GM04503 (cell line): Measurements from ENCODE around the gene GSTM4.

Experiments used
- DNase-seq: peaks from one replicate; pipeline ENCODE4 v3.0.0-alpha.2; 2012; ENCODE audit warnings: low read depth

Gene GSTM4

DNA sequence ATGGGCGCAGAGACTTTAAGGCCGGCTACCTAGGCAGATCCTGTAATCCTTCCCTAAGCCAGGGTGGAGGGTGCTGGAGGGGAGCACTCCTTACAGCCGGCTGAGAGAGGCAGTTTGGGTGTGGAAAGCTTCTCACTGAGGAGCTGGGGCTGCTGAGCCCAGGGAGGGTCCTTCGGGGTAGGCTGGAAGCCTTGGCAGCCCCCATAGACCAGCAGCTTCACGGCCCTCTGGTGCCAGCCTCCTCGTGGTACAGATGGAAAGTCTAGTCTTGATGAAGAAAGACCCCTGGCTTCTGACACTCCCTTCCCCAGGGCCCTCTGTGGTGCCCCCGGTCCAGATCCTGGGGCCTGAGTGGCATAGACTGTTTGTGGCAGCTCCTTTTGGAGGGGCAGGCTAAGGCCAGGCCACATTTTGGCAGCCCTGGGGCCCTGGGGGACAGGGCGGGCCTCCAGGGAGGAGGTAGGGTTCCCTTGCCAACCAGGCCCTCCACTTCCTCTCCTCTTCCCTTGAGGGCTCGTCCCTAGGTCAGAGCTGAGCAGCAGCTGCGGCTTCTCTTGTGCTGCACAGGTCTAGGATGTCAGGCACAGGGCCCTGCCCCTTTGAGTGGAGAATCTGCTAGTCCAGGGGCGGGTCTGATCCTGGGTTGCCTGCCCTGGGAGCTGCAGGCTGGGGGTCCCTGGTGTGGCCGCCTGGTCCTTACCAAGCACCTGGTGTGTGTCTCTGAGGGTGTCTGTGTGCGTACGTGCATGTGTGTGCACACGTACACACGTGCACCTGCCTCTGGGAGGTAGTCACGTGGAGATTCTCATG, 31.5 kb upstream of the GSTM4 start:
- DNase-seq: no peak

DNA sequence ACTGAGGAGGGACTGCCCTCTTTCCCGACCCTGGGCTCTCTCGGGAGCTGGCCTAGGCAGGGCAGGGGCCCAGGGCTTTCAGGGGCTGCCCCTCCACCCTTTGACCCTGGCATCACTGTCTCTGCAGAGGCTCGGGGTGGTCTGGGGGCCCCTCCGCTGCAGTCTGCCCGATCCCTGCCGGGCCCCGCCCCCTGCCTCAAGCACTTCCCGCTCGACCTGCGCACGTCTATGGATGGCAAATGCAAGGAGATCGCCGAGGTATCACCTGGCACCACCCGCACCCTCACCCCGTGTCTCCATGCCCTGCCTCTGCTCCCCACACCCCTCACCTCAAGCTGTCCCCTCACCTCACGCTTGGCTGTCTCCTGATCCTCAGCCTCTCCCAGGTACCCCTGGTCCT, 30.7 kb upstream of the GSTM4 start:
- DNase-seq: no peak

DNA sequence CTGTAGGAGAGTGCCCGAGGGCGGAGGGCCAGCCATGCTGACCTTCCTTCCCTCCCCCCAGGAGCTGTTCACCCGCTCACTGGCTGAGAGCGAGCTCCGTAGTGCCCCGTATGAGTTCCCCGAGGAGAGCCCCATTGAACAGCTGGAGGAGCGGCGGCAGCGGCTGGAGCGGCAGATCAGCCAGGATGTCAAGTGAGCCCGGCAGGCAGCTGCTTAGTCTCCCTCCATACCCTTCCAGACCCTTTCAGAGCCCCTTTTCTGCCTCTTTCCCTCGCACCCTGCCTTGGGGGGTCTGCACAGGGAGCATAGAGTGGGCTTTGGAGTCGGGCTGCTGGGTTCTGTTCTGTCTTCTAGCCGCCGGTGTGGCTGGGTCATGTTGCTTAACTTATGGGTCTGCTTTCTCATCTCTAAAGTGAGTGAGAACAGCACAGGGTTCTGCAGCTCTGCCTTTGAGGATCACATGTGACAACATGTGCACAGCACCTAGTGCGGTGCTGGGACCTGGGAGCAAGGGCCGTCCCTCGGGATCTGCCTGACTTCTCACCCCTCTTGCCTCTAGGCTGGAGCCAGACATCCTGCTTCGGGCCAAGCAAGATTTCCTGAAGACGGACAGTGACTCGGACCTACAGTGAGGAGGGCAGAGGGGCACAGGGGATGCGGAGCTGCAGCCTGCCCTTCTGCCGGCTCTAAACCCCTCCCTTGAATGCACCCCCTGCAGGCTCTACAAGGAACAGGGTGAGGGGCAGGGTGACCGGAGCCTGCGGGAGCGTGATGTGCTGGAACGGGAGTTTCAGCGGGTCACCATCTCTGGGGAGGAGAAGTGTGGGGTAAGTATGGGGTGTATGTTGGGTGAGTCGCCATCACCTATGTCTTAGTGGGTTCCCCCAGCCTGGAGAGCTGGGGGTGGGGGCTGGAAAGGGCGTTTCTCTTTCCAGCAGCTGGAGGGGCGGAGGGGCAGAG, 30.0 kb upstream of the GSTM4 start:
- no peak for DNase-seq

DNA sequence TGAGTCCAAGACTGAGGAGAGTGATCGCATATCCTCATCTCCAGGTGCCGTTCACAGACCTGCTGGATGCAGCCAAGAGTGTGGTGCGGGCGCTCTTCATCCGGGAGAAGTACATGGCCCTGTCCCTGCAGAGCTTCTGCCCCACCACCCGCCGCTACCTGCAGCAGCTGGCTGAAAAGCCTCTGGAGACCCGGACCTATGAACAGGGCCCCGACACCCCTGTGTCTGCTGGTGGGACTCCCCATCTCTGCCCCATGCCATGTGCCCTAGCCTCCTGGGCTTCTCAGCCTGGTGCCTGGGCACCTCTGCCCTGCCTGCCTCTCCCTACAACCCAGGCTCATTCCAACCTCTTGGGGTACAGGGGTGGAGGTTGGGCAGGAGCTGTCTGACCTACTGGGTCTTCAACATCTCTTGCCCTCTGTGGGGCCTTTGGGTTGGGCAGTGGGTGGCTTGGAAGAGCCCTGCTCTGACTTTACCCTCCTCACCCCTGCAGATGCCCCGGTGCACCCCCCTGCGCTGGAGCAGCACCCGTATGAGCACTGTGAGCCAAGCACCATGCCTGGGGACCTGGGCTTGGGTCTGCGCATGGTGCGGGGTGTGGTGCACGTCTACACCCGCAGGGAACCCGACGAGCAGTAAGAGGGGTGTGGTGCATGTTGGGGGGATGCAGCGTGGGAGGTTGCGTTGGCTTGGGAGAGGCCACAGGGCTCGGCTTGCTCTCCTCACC, 29.1 kb upstream of the GSTM4 start:
- no peak for DNase-seq

DNA sequence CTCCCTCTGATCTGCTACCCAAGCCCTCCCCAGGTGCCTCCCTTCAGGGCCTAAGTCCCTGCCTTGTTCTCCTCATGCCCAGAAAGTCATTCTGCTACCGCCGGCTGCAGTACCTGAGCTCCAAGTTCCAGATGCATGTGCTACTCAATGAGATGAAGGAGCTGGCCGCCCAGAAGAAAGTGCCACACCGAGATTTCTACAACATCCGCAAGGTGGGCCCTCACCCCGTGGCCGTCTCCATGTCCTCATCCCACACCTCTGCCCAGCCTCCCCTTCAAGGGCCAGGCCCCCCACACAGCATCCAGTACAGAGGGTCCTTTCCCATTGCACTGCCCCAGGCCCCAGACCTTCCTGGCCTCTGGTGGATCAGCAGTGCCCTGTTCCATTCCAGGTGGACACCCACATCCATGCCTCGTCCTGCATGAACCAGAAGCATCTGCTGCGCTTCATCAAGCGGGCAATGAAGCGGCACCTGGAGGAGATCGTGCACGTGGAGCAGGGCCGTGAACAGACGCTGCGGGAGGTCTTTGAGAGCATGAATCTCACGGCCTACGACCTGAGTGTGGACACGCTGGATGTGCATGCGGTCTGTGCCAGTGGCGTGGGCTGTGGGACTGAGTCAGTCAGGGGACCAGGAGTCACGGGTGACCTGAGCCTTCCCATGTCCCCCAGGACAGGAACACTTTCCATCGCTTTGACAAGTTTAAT, 28.1 kb upstream of the GSTM4 start:
- no peak for DNase-seq

DNA sequence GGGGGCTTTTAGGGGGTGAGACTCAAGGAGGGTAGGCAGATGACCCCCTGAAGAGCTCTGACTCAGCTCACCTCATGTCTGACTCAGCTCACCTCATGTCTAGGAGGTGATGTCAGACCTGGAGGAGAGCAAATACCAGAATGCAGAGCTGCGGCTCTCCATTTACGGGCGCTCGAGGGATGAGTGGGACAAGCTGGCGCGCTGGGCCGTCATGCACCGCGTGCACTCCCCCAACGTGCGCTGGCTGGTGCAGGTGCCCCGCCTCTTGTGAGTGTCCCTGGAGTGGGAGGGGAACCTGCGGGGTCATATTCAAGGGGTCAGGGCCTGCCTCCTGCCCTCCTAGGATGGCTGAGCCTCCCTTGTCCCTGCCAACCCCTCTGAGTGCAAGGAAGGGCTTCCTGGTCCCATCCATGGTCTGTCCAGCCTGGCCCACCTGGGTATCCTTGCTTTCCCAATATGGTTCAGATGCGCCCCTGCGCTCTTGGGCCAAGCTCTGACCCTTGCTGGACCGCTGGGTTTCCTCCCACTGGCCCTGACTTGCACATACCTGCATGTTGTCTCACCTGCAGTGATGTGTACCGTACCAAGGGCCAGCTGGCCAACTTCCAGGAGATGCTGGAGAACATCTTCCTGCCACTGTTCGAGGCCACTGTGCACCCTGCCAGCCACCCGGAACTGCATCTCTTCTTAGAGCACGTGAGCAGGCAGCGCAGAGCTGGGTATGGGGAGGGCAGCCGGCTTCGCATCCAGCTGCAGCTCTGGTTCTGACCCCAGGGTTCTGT, 27.2 kb upstream of the GSTM4 start:
- no peak for DNase-seq

DNA sequence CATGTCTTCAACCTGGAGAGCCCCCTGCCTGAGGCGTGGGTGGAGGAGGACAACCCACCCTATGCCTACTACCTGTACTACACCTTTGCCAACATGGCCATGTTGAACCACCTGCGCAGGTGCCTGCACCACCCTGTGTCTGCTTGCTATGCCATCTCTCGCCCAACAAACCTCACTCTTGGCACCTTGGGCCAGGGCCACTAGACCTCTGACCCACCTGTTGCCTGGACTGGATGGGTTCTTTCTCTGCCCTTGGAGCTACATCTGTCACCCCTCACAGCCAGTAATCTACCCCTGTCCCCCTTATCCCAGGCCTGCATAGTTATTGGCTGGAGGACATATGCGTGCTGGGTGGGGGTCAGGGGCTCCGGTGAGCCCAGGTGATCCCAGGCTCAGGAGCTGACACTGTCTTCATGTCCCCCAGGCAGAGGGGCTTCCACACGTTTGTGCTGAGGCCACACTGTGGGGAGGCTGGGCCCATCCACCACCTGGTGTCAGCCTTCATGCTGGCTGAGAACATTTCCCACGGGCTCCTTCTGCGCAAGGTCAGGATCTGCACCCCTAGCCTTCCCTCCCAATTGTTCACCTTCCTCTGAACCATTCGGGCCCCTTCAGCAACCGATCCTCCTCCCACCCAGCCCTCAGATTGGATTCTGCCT, 26.4 kb upstream of the GSTM4 start:
- DNase-seq: no peak

DNA sequence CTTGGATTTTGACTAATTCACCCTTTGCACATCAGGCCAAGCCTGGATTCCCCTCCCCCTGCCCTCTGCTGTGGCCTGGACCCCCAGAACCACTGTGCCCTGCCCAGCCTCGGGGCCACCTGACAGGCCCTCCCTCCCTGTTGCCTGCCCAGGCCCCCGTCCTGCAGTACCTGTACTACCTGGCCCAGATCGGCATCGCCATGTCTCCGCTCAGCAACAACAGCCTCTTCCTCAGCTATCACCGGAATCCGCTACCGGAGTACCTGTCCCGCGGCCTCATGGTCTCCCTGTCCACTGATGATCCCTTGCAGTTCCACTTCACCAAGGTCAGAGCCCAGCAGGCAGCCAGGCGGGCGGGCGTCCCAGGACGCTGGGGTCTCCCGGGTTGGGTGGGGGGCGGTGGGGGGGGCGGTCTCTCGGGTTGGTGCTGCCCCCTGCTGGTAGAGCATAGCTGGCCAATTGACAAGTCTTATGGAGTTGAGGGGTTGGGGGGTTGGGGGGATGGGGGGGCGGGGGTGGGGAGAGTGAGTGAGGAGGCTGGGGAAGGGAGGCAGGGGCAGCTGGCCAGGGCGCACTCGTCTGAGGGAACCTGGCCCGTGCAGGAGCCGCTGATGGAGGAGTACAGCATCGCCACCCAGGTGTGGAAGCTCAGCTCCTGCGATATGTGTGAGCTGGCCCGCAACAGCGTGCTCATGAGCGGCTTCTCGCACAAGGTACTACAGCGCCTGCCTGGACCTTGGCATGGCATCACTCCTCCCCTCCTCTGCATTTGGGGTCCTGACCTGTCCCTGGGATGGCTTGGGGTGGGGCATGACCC, 25.6 kb upstream of the GSTM4 start:
- no peak for DNase-seq

DNA sequence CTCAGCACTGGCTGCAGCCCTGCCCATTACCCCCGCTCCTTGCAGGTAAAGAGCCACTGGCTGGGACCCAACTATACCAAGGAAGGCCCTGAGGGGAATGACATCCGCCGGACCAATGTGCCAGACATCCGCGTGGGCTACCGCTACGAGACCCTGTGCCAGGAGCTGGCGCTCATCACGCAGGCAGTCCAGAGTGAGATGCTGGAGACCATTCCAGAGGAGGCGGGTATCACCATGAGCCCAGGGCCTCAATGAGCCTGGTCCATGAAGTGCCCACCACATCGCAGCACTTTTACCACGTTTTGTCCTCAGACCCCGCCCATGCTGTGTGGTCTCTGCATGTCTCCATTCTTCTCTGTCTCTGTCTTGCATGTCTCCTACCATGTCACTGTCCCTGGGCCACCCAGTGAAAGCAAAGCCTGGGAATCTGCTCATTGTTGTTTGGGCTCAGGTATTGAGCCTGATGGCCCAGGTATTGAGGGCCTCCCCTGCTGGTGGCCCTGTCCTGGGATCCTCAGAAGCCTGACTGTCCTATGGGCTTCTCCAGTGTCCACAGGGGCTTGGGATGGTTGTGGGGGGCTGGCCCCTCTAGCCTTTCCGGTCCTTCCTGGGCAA, 24.9 kb upstream of the GSTM4 start:
- no peak for DNase-seq

DNA sequence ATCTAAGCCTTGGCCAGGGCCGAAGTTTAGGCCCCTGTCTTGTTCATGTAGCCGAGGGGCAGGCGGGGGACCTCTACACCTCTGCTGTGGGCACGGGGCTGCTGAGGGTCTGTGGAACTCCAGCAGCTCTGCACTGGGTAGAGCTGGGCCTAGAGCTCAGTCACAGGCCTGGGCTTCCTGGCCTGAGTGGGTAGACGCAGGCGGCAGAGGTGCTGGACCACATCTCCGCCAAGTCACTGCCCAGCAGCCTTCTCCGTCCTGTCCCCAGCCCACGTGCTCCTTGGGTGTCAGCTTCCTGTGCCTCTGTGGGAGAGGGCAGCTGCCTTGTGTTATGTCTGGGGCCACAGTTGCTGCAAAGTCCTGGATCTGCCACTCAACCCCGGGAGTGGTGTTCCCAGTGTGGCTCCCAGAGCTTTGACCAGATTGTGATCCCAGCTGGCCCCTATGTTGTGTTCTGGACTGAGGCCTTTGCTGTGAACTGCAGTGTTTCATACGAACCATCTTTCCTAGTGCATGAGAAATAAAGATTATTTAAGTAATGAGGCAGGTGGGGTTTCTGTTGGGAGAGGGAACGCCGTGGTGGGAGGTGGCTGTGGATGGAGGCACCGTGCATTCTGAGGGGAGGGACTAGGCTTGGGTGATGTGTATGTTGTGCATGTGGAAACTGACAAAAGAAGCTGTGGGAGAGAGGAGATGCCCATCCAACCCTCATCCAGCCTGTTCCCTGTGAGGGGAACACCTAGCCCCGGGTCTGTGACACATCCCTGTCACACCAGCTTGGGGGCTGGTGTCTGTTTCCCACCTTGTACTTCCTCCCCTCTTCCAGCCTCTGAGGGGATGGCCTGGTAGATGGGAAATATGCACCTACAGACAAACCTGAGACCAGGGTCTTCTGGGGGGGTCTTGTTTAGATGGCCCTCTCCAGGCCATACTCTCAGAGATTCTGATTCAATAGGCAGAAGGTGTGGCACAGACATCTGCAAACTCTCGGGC, 24.1 kb upstream of the GSTM4 start:
- DNase-seq: no peak

DNA sequence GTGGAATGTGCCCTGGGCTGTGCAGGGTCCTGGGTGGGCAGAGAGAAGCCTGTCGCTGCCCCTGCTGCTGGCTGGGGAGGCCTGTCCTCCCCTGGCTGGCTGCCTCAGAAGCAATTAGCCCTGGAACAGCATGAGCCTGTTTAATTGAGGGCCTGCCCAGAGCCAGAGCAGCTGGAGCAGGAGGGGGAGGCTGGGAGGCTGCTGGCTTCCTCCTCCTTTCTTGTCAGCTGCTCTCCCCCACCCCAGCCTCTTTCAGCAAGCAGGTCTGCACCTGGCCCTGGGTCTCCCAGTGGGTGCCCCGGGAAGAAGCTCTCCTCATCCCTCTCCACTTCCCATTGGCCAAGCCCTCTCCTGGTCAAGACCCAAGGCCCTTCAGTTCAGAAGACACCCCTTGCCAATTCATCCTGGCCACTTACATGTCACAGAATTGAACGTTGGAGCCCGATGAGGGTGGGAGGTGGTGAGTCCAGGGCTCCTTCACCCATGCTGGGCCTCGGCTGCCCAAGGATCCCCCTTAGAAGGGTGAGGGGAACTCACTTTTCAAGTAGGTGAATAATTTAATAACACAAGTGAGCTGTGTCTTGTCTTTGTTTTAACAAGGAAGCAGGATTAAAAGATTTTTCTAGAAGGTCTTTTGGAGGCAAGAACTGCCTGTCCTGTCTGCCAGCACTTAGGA, 23.1 kb upstream of the GSTM4 start:
- DNase-seq: no peak

DNA sequence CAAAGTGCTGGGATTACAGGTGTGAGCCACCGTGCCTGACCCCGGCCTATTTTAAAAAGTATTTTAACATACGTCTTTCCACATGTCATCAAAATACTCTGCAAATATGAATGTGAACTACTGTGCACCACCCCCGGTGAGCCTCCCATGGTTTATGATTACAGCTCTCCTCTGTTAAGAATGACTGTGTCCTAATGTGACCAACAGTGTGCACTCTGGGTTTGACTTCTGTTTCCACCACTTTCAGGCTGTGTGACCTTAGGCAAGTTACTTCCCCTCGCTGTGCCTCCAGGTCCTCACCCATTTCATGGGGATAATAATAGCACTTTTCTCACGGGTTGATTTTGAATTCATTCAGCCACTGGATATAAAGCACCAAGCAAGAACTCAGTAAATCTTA, 21.6 kb upstream of the GSTM4 start:
- no peak for DNase-seq

DNA sequence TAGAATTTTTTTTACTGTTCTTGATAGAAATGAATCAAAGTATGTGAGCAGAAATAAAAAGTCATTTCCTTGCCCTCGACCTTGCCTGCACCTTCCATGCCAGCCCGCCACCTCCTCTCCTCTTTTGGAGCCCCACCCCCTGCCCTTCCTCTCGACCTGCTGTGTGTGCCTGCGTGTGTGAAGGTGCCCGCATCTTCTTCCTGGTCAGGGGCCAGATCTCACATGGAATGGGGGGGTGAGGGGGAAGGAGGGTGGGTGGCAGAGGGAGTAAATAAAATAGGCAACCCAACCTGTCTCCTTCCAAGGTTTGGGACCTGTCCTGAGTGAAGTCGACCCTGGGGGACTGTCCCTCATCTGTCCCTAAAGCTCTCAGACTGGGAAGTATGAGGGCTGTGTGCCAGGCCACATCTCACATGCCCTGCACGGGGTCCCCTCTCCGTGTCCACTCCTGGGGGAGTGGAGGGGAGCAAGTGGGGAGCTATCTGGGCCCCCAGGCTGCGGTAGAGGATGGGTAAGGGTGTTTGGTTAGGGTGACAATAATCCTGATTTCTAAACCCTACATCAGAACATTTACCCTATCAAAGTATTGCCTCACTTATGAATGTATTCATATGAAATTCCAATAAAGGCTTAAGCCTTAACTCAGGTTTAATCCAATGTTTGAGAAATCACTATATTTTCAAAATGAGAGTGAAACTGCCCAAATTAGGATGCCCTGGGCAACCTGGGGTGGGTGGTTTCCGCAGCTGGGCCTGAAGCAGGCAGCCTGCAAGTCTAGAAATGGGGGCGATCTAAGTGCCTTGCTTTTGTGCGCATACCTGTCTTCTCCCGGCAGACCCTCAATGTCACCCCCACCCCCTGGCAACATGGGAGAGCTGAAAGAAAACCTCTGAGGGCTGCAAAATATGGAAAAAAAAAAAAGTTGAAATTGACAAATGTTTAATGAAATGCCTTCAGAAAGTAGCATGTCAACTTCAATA, 20.8 kb upstream of the GSTM4 start:
- no peak for DNase-seq

DNA sequence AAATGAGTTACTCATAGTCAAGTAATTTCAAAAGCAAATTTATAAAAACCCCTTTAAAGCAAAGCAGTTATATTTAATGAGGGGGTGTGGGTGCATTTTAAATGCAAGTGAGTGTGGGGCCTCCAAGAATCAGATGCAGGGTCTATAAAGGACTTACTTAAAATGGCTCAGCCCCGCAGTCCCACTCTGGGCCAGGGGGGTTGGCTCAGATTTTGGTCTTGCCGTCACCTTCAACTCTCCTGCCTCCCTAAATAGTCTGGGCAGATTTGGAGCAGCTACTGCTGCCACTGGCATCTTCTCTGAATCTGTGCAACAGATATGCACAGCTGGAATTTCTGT, 20.1 kb upstream of the GSTM4 start:
- DNase-seq: no peak

DNA sequence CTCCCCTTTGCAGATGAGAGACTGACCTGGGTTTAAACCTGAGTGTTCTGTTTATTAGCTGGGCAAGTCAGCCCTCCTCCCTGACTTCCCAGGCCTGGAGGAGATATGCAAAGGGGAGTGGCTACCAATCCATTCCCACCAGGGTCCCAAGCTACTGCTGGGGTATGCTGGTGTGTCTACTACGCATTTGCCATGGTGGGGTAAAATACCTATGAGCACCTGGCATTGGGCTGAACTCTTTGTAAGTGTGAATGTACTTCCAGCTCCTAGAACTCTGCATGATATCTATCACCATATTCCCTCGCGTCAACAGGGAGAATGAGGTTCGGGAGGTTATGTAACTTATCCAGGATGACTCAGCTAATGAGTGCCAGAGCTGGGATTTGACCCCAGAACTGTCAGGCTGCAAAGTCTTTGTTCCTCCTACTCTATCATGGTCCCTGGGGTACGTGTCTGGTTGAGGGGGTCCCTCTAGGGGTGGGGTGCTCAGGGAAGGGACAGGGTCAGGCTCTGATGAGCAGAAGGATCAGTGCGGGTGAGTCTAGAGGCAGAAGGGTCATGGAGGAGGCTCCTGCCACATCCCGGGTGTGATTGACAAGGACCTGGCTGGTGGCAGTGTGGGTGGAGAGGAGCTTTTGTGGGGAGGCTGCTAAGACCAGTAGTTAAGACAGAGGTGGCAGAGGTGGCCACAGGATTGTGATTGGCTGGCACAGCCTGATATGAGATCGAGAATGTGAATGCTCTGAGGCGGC, 19.5 kb upstream of the GSTM4 start:
- DNase-seq: no peak

DNA sequence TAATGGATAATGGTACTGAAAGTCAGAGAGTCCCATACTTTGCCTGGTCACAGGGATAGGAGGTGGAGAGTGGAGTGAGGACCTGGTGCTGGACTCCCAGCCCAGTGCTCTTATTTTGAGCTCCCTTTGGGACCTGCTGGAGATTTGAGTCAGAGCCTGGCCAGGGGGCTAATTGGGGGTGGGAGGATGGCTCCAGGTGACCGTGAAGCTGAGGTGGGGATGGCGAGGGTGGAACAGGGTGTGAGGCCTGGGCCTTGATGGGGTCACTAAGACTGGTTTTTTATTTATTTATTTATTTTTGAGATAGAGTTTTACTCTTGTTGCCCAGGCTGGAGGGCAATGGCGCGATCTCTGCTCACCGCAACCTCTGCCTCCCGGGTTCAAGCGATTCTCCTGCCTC, 18.5 kb upstream of the GSTM4 start:
- no peak for DNase-seq
